Neural cell (in vitro differentiated cells): Measurements from ENCODE around the gene AMFR. TPM values are rescaled to one million over a fixed set of nuclear protein-coding genes. Genes with fewer than 3 reads are reported as not detected.

Source experiments
- H2AFZ ChIP-seq: fragments of 200-600, 300-800 bp; sonication (generic), shearing (Covaris generic); 2 replicates; pipeline ENCODE4 v1.6.0; 2014; ENCODE audit warnings: low read depth, mild to moderate bottlenecking, antibody characterized with exemption, low read length, moderate library complexity
- H3F3A ChIP-seq: fragments of 200-600 bp; shearing (Covaris generic); 2 replicates; pipeline ENCODE4 v1.6.1; 2016; ENCODE audit warnings: mild to moderate bottlenecking, moderate library complexity, mixed read lengths, antibody characterized with exemption, low read length; ENCODE audit not compliant: insufficient read depth, poor library complexity, severe bottlenecking
- H3K27ac ChIP-seq: fragments of 200-600, 300-800 bp; sonication (generic), shearing (Covaris generic); 2 replicates; pipeline ENCODE4 v1.5.1; 2014; ENCODE audit warnings: mild to moderate bottlenecking, low read length, moderate library complexity
- H3K27me3 ChIP-seq: fragments of 300-800, 200-600 bp; sonication (generic), shearing (Covaris generic); 2 replicates; pipeline ENCODE4 v1.6.0; 2014; ENCODE audit warnings: mild to moderate bottlenecking, low read depth, low read length, moderate library complexity; ENCODE audit not compliant: insufficient read depth
- H3K36me3 ChIP-seq: fragments of 300-800, 200-600 bp; sonication (generic), shearing (Covaris generic); 2 replicates; pipeline ENCODE4 v1.5.1; 2014; ENCODE audit warnings: mild to moderate bottlenecking, antibody characterized with exemption, low read length, moderate library complexity; ENCODE audit not compliant: insufficient read depth
- H3K4me2 ChIP-seq: fragments of 300-800, 200-600 bp; sonication (generic), shearing (Covaris generic); 2 replicates; pipeline ENCODE4 v1.6.0; 2014; ENCODE audit warnings: mild to moderate bottlenecking, low read length
- H3K4me3 ChIP-seq: fragments of 300-800, 200-600 bp; sonication (generic), shearing (Covaris generic); 2 replicates; pipeline ENCODE4 v1.5.1; 2014; ENCODE audit warnings: mild to moderate bottlenecking, low read length, moderate library complexity
- H3K79me2 ChIP-seq: fragments of 200-600 bp; shearing (Covaris generic); replicated peaks from 2 replicates; pipeline ENCODE4 v1.6.0; 2014; ENCODE audit warnings: mild to moderate bottlenecking, low read length, moderate library complexity; ENCODE audit not compliant: insufficient read depth
- H3K9ac ChIP-seq: fragments of 300-800, 200-600 bp; sonication (generic), shearing (Covaris generic); 2 replicates; pipeline ENCODE4 v1.6.1; 2016; ENCODE audit warnings: mild to moderate bottlenecking, low read length, mixed read lengths
- H3K9me2 ChIP-seq: fragments of 200-600 bp; shearing (Covaris generic); 2 replicates; pipeline ENCODE4 v1.6.1; 2016; ENCODE audit warnings: mild to moderate bottlenecking, low read length, mixed read lengths; ENCODE audit not compliant: insufficient read depth
- H3K9me3 ChIP-seq: fragments of 200-600, 300-800 bp; sonication (generic), shearing (Covaris generic); 2 replicates; pipeline ENCODE4 v1.6.1; 2016; ENCODE audit warnings: mild to moderate bottlenecking, mixed run types, low read length, moderate library complexity, mixed read lengths
- H4K20me1 ChIP-seq: fragments of 200-600 bp; shearing (Covaris generic); 2 replicates; pipeline ENCODE4 v1.6.1; 2016; ENCODE audit warnings: mild to moderate bottlenecking, mixed run types; ENCODE audit not compliant: insufficient read depth
- CTCF ChIP-seq: fragments of 450-650 bp; IDR thresholded peaks from 2 replicates; pipeline ENCODE4 v1.5.1; 2014; ENCODE audit warnings: antibody characterized with exemption, mild to moderate bottlenecking, moderate library complexity; ENCODE audit not compliant: poor library complexity, severe bottlenecking
- EP300 ChIP-seq: fragments of 450-650 bp; conservative IDR thresholded peaks from 2 replicates; pipeline ENCODE4 v1.6.1; 2014; ENCODE audit warnings: antibody characterized with exemption, mild to moderate bottlenecking, moderate library complexity; ENCODE audit not compliant: poor library complexity, severe bottlenecking
- EZH2 ChIP-seq: fragments of 200-600, 300-800 bp; shearing (Covaris generic), sonication (generic); IDR thresholded peaks from 2 replicates; pipeline ENCODE4 v1.6.1; 2014; ENCODE audit warnings: antibody characterized with exemption, low read length, borderline replicate concordance, mild to moderate bottlenecking; ENCODE audit not compliant: insufficient read depth, poor library complexity, severe bottlenecking
- MXI1 ChIP-seq: fragments of 450-650 bp; conservative IDR thresholded peaks from 2 replicates; pipeline ENCODE4 v1.6.1; 2014; ENCODE audit warnings: antibody characterized with exemption, mild to moderate bottlenecking; ENCODE audit not compliant: poor library complexity, severe bottlenecking
- POLR2AphosphoS5 ChIP-seq: IDR thresholded peaks from 2 replicates; pipeline ENCODE4 v1.6.1; 2012
- RAD21 ChIP-seq: fragments of 450-650 bp; conservative IDR thresholded peaks from 2 replicates; pipeline ENCODE4 v1.6.1; 2014; ENCODE audit warnings: antibody characterized with exemption, mild to moderate bottlenecking, moderate library complexity
- SMC3 ChIP-seq: fragments of 450-650 bp; conservative IDR thresholded peaks from 2 replicates; pipeline ENCODE4 v1.6.1; 2014; ENCODE audit warnings: antibody characterized with exemption, mild to moderate bottlenecking, moderate library complexity; ENCODE audit not compliant: poor library complexity
- TAF1 ChIP-seq: IDR thresholded peaks from 2 replicates; pipeline ENCODE4 v1.6.1; 2012; ENCODE audit warnings: low read depth
- polyA plus RNA-seq: library from polyadenylated mRNA; depleted of rRNA; stranded (reverse); fragments of >200 nt; gene quantifications from 2 replicates; pipeline ENCODE4 v1.2.3, GENCODE V29; 2014
- TF ChIP-seq, protein P1 (sequence below): IDR thresholded peaks from 2 replicates; pipeline ENCODE4 v1.6.1; 2012; ENCODE audit warnings: borderline replicate concordance

Gene AMFR
- polyA plus RNA-seq, 1 donor from 2014 or later, result 101 TPM

GRCh38 chr16:56314244-56314850, 111.0 kb downstream of the AMFR start:
- H3K36me3 ChIP-seq, result no peaks in the 10 kb centered on the region
- H3K4me2 ChIP-seq, result no peak overlapping the region
- H2AFZ ChIP-seq, result no peak overlapping the region
- no peak overlapping the region for H3K4me3 ChIP-seq
- H3K27ac ChIP-seq, result no peak overlapping the region
- no peaks in the 10 kb centered on the region for H3K27me3 ChIP-seq
- H4K20me1 ChIP-seq, result peaks cover 3% of the 10 kb centered on the region
- TF ChIP-seq EP300, result no peak
- no peak for TF ChIP-seq RAD21
- no peak for TF ChIP-seq SMC3
- no peak for TF ChIP-seq EZH2
- TF ChIP-seq CTCF, result no peak
- TF ChIP-seq, protein P1, sequence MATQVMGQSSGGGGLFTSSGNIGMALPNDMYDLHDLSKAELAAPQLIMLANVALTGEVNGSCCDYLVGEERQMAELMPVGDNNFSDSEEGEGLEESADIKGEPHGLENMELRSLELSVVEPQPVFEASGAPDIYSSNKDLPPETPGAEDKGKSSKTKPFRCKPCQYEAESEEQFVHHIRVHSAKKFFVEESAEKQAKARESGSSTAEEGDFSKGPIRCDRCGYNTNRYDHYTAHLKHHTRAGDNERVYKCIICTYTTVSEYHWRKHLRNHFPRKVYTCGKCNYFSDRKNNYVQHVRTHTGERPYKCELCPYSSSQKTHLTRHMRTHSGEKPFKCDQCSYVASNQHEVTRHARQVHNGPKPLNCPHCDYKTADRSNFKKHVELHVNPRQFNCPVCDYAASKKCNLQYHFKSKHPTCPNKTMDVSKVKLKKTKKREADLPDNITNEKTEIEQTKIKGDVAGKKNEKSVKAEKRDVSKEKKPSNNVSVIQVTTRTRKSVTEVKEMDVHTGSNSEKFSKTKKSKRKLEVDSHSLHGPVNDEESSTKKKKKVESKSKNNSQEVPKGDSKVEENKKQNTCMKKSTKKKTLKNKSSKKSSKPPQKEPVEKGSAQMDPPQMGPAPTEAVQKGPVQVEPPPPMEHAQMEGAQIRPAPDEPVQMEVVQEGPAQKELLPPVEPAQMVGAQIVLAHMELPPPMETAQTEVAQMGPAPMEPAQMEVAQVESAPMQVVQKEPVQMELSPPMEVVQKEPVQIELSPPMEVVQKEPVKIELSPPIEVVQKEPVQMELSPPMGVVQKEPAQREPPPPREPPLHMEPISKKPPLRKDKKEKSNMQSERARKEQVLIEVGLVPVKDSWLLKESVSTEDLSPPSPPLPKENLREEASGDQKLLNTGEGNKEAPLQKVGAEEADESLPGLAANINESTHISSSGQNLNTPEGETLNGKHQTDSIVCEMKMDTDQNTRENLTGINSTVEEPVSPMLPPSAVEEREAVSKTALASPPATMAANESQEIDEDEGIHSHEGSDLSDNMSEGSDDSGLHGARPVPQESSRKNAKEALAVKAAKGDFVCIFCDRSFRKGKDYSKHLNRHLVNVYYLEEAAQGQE, result no peak
- no peak for TF ChIP-seq MXI1
- no peak for TF ChIP-seq TAF1
- no peak for TF ChIP-seq POLR2AphosphoS5
- H3K79me2 ChIP-seq, result no peaks in the 10 kb centered on the region
- H3K9ac ChIP-seq, result no peak overlapping the region
- no peaks in the 10 kb centered on the region for H3F3A ChIP-seq
- no peaks in the 10 kb centered on the region for H3K9me2 ChIP-seq
- no peaks in the 10 kb centered on the region for H3K9me3 ChIP-seq

GRCh38 chr16:56312556-56312955, 112.8 kb downstream of the AMFR start:
- Histone ChIP-seq H3K27me3 (no peaks in the 10 kb centered on the region), H3K36me3 (no peaks in the 10 kb centered on the region), H3K4me2 (no peak overlapping the region), H3K79me2 (no peaks in the 10 kb centered on the region), H3K9me2 (no peaks in the 10 kb centered on the region), H3K27ac (no peak overlapping the region), H3K4me3 (no peak overlapping the region), H3K9ac (no peak overlapping the region), H3K9me3 (no peaks in the 10 kb centered on the region), H3F3A (no peaks in the 10 kb centered on the region), H2AFZ (no peak overlapping the region), H4K20me1 (no peaks in the 10 kb centered on the region)
- TF ChIP-seq EZH2, result no peak

- no peak overlapping the region for H2AFZ ChIP-seq
- H3F3A ChIP-seq, result no peaks in the 10 kb centered on the region
- no peaks in the 10 kb centered on the region for H4K20me1 ChIP-seq
- no peaks in the 10 kb centered on the region for H3K9me3 ChIP-seq
- no peak for TF ChIP-seq RAD21
- TF ChIP-seq POLR2AphosphoS5, result no peak
- no peak for TF ChIP-seq SMC3
- TF ChIP-seq MXI1, result no peak
- TF ChIP-seq CTCF, result no peak
- TF ChIP-seq EZH2, result no peak
- no peak overlapping the region for H3K4me3 ChIP-seq
- H3K27ac ChIP-seq, result no peak overlapping the region
- no peaks in the 10 kb centered on the region for H3K36me3 ChIP-seq
- H3K27me3 ChIP-seq, result no peaks in the 10 kb centered on the region
- no peak overlapping the region for H3K4me2 ChIP-seq
- no peak overlapping the region for H3K9ac ChIP-seq
- H3K9me2 ChIP-seq, result no peaks in the 10 kb centered on the region
- H3K79me2 ChIP-seq, result no peaks in the 10 kb centered on the region
These were observed 113.4 kb downstream of the AMFR start for GRCh38 chr16:56312028-56312300.
